ENCODE data around the gene LMTK2. TPM values are rescaled to one million over a fixed set of nuclear protein-coding genes. Genes with fewer than 3 reads are reported as not detected.

The LMTK2 gene
- total and polyA plus RNA-seq, 2 experiments from 2014 or later: 6.1 to 30.8 TPM

GRCh38 chr7:98171449-98171848 is 64.8 kb downstream of the LMTK2 start:
- no peak overlapping the region for H3K4me2 ChIP-seq
- H3K9me2 ChIP-seq (ENCODE audit: insufficient read depth): no peaks in the 10 kb centered on the region
- no peak overlapping the region for H3K4me3 Mint-ChIP-seq
- H3F3A ChIP-seq (replicated peaks; ENCODE audit: low read depth): 0 out of 2 replicates have a peak, but pooled peaks cover 2% of the 10 kb centered on the region
- peaks cover 14% of the 10 kb centered on the region; the same call in 2 of the 3 replicates for H3K4me1 Mint-ChIP-seq
- H3K9me3 Mint-ChIP-seq: no peaks in the 10 kb centered on the region
- peaks cover 12% of the 10 kb centered on the region for H3K36me3 Mint-ChIP-seq (ENCODE audit: low read depth)
- no peak overlapping the region for H3K27ac ChIP-seq (ENCODE audit: low read depth)
- TF ChIP-seq EZH2 (IDR thresholded peaks at IDR 0.05; ENCODE audit: low read depth, unreplicated experiment) (no peak), STAT1 (IDR thresholded peaks at IDR 0.05; ENCODE audit: unreplicated experiment) (no peak), NANOG (IDR thresholded peaks at IDR 0.05; ENCODE audit: borderline replicate concordance) (no peak), CTCF (conservative IDR thresholded peaks at IDR 0.05; ENCODE audit: low read depth in 2 of 2) (no peak), REST (IDR thresholded peaks at IDR 0.05; ENCODE audit: unreplicated experiment) (no peak), POLR2AphosphoS5 (IDR thresholded peaks at IDR 0.05; ENCODE audit: low read depth) (no peak), CREB1 (CRISPR knock-in tag; IDR thresholded peaks at IDR 0.05; ENCODE audit: low read depth) (no peak), ZNF114 (CRISPR knock-in tag; IDR thresholded peaks at IDR 0.05) (no peak)
- peaks cover 11% of the 10 kb centered on the region; the same call in 1 of the 2 replicates for H4K20me1 ChIP-seq (replicated peaks; ENCODE audit: insufficient read depth)
- H3K36me3 ChIP-seq (ENCODE audit: insufficient read depth): no peaks in the 10 kb centered on the region
- no peak for DNase-seq (ENCODE audit: low spot score)
- peaks cover 4% of the 10 kb centered on the region for H3K27me3 Mint-ChIP-seq (ENCODE audit: insufficient read depth, low read depth, poor library complexity)
- H2AFZ ChIP-seq: no peak overlapping the region
- H3K4me1 ChIP-seq (ENCODE audit: insufficient read depth): 0 out of 2 replicates have a peak, but pooled peaks cover 5% of the 10 kb centered on the region
- H3K4me3 ChIP-seq: no peak overlapping the region
- no peaks in the 10 kb centered on the region for H3K27me3 ChIP-seq (ENCODE audit: insufficient read depth)
- H3K27ac Mint-ChIP-seq: no peak overlapping the region
- H3K79me2 ChIP-seq (replicated peaks; ENCODE audit: insufficient read depth): peaks cover 12% of the 10 kb centered on the region; the same call in 1 of the 2 replicates
- no peak for ATAC-seq

GRCh38 chr7:98174334-98175259 is 67.9 kb downstream of the LMTK2 start:
- H3K4me3 Mint-ChIP-seq: no peak overlapping the region
- peaks cover 6% of the 10 kb centered on the region for H3K27me3 Mint-ChIP-seq (ENCODE audit: insufficient read depth, low read depth, poor library complexity)
- no peaks in the 10 kb centered on the region for H3K9me3 Mint-ChIP-seq
- ATAC-seq: no peak
- H2AFZ ChIP-seq: no peak overlapping the region
- H3K36me3 Mint-ChIP-seq (ENCODE audit: low read depth): peaks cover 12% of the 10 kb centered on the region
- H3K27ac Mint-ChIP-seq: no peak overlapping the region
- H3K4me3 ChIP-seq: no peak overlapping the region
- H3F3A ChIP-seq (replicated peaks; ENCODE audit: low read depth): 0 out of 2 replicates have a peak, but pooled peaks cover 4% of the 10 kb centered on the region
- H3K27me3 ChIP-seq (ENCODE audit: insufficient read depth): no peaks in the 10 kb centered on the region
- 0 out of 2 replicates have a peak, but pooled peaks cover 4% of the 10 kb centered on the region for H3K79me2 ChIP-seq (replicated peaks; ENCODE audit: insufficient read depth)
- H3K9me2 ChIP-seq (ENCODE audit: insufficient read depth): no peaks in the 10 kb centered on the region
- H3K4me1 Mint-ChIP-seq: peaks cover 18% of the 10 kb centered on the region; the same call in 2 of the 3 replicates
- no peaks in the 10 kb centered on the region for H3K36me3 ChIP-seq (ENCODE audit: insufficient read depth)
- H3K4me1 ChIP-seq (ENCODE audit: insufficient read depth): peaks cover 11% of the 10 kb centered on the region
- no peak for DNase-seq (ENCODE audit: low spot score)
- no peak overlapping the region for H3K4me2 ChIP-seq
- H3K27ac ChIP-seq (ENCODE audit: low read depth): no peak overlapping the region
- H4K20me1 ChIP-seq (replicated peaks; ENCODE audit: insufficient read depth): peaks cover 7% of the 10 kb centered on the region
- no peak for TF ChIP-seq CREB1 (CRISPR knock-in tag; IDR thresholded peaks at IDR 0.05; ENCODE audit: low read depth)
- no peak for TF ChIP-seq POLR2AphosphoS5 (IDR thresholded peaks at IDR 0.05; ENCODE audit: low read depth)
- TF ChIP-seq NANOG (IDR thresholded peaks at IDR 0.05; ENCODE audit: borderline replicate concordance): no peak
